Left lobe of liver (tissue), 2 donors: ENCODE data around the gene FCN1. TPM values are rescaled to one million over a fixed set of nuclear protein-coding genes. Genes with fewer than 3 reads are reported as not detected.
"Not testable (repeated sequence)": the region's sequence is repeated elsewhere in the genome, so short reads cannot be mapped to it uniquely, and the experiment has no call there.

ENCODE experiments used
- ATAC-seq: fragments of 200-7000 bp; cut with Tn5 transposase; one replicate; pipeline ENCODE4 v1.9.1; 2020; ENCODE audit warnings: mild to moderate bottlenecking, moderate library complexity
- DNase-seq: peaks from one replicate; pipeline ENCODE4 v3.0.0-alpha.2; 2020; ENCODE audit warnings: low spot score
- total RNA-seq: library from RNA; stranded (reverse); gene quantifications from one replicate; pipeline ENCODE4 v1.2.1, GENCODE V29; 2021
- donor health status: DM: no; HTN: no; CAD: no; lungs with moderate emphysema.
- donor health status: DM: no; HTN: yes; CAD: no.

Gene FCN1
- total RNA-seq = 0.93 TPM

DNA sequence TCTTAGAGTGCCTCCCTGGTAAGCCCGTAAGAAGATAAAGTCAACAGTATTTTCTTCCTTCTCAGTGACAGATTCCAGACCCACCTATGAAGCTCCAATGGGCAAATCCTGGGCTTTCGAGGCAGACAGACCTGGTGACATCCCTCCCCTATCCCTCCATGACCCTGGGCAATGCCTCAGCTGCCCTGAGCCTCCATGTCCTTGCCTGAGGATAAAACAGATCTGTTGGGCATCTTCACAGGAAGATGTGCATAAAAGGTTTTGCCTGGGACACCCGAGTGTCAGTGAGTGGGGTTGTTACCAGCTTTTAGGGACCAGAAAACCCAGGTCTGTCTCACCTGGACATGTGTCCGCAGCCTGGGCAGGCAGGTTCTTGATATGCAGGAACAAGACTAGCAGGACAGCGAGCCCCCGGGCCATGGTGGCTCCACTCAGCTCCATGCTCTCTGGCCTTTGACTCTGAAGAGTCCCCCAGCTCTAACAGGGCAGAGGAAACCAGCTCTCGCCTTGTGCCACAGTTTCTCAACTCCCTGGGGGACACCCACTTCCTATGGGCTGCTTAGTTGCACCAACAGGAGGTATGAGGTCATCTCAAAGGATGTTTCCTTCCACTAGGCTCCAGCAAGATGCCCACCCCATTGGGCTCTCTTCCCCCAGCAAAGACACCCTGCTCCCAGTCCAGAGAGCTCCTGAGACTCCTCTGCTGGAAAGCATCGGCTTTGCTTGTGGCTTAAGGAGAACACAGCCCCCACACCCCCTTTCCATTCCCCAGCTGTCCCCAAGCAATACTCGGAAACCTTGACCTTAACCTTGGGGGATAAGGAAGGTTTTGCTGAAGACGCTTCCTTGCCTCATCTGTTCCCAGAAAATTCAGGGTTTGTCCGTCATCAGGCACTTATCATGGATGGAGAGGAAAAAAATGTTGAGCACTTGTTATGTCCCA lies at the start of gene FCN1:
Gene FCN1, minus strand, starts transcription at position 482 of the 943 bp plus-strand sequence. Its CDS starts 41 bp downstream, at position 441.
- DNase-seq (peak; percentile 46), ATAC-seq (peak; percentile 19)

DNA sequence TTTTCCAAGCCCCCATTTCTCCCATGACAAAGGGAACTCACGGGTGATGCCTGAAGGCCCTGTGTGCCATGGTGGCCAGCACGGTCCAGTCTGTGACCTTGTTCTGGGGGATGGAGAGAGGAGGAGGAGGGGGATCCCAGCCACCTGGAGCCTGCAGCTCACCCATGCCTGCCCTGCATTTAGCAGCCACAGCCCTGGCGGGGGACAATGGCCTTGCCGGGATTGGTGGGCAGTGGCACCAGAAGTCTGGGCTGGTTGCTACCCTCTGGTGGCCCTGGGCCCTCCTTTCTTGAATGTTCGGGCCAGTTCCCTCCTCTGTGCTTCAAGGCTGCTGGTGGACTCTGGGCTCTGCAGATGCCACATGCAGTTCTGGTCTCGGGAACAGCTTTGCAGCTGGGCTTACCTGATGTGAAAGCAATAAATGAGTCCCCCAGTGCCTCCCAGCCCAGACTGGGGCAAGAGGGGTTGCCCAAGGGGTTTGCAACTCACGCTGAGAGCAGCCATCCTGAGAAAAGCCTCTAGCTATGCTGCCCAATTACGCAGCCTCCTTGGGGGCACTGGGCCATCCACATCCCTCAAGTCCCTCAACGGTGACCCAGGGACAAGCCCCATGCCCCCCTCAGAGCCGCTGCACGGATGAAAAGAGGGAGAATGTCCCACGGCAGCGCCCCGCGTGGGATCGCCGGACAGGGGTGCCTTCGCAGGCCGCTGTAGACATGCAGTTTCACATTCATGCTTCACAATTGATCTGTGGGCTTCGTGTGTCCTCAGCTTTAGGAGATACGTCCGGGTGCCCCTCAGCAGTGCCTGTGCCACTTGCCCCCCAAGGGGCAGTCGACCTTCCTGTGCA lies 49.2 kb upstream of the FCN1 start:
- DNase-seq (peak; percentile 43), ATAC-seq (no peak)

DNA sequence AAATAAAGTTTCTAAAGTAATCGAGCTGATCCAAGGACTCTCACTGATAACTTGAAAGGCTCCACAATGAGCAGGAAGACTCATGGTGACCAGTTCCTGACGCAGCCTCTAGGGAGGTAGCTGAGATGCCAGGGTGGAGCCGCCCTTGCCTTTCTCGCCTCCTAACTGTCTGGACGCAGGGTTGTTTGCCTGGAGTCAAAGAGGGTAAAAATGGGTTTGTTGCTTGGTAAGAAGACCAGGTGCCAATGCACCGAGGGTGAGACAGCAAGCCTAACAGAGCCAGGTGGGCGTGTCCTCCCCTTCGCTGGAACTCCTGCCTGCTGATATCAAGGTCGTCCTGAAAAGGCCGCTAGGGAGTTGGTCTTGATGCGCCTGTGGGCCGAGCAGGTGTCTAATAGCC lies 48.6 kb upstream of the FCN1 start:
- DNase-seq = peak; percentile 36
- no peak for ATAC-seq

DNA sequence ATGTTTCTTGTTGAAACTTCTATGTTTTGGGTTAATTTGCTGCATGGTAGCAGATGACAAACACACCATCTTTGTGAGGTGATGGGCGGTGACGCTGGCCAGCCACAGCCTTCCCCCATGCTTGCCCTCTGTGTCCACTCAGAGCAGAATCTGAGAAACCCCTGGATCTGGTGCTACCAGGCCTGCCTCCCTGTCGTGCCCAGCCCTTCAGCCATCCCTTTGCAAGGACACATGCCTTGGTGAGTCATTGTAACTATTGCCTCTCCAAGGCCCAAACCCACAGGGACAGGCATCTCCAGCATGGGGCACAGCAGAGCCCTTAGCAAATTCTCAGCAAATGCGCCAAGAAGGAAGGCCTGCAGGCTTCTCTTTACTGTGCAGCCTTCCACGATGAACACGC lies 48.1 kb upstream of the FCN1 start:
- ATAC-seq = no peak
- peak; percentile 30 for DNase-seq

DNA sequence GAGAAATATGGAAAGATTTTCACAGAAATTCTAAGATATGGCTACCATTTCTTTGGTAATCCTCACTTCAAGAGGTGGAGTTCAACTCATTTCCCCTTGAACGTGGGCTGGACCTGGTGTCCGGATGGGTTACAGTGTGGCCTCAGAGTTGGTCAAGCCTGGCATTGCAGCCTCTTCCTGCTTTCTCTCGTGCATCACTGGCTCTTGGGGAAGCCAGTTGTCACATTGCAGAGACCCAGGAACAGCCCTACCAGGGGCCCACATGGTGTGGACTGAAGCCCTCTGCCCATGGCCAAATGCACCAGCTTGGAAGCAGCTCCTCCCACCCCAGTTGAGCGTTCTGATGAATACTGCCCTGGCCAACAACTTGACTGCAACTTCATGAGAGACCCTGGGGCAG lies 47.7 kb upstream of the FCN1 start:
- DNase-seq (peak; percentile 35), ATAC-seq (no peak)

DNA sequence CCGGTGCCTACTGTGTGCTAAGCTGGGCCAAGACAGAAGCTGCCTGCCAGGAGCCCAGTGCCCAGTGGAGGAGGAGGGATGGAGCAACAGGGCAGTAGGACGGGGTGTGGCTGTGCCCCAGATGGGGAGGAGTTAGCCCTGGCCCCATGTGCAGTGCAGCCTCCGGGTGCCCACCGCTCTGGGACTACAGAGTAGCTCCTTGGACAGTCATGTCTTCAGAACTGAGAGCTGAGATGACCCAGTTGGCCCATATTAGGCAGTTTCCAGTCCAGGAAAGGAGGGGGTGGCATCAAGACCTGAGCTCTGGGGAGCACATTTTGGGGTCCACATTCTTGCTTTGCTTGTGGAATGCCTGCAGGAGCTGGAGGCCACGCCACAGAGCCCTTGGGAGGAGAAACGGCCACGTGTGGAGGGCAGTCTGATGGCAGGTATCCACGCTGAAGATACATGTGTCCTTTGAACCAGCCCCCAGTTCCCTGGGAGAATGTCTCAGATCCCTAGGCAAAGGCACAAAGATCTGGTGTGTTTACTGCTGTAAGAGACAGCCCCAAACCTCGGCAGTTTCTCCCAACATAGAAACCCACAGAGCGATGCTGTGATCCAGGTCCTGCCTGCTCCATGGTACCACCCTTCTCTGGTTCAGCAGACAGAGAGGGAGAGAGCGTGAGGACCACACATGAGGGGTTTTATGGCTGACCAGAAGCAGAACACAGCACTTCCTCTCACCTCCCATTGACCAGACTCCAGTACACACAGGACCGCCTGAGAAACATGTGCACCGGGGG lies 46.8 kb upstream of the FCN1 start:
- no peak for ATAC-seq
- DNase-seq = peak; percentile 26

DNA sequence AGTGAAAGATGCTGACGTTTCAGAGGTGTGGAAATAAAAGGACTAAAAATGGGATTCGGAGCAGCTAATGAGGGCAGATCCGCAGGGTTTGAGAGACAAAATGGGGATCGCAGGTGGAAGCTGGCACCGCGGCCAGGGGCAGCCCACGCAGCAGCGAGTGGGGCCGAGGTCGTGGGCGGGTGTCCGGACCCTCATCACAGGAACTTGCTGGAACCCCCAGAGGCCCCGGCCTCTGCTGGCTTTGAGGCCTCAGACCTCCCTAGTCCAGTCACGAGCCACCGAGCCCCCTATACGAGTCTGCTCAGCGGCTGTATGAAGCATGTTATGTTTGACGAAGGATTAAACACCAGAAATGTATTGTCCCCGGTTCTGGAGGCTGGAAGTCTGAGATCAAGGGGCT lies 45.8 kb upstream of the FCN1 start:
- ATAC-seq (no peak), DNase-seq (peak; percentile 30)

DNA sequence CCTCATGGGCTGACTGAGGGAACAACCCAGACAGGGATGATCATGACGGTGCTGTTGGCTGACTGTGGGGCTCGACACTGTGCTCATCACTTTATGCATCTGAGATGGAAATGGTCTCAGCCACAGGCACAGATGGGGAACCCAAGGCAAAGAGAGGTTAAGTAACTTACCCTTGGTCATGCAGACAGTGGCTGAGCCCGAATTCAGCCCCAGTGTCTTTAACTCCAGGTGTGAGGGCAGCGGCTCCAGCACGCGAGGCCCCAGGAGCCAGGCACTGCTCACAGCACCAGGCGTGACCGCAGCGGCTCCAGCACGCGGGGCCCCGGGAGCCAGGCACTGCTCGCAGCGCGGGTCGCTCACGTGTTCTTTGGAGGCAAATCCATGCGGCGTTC lies 45.3 kb upstream of the FCN1 start:
- peak; percentile 35 for DNase-seq
- no peak for ATAC-seq

DNA sequence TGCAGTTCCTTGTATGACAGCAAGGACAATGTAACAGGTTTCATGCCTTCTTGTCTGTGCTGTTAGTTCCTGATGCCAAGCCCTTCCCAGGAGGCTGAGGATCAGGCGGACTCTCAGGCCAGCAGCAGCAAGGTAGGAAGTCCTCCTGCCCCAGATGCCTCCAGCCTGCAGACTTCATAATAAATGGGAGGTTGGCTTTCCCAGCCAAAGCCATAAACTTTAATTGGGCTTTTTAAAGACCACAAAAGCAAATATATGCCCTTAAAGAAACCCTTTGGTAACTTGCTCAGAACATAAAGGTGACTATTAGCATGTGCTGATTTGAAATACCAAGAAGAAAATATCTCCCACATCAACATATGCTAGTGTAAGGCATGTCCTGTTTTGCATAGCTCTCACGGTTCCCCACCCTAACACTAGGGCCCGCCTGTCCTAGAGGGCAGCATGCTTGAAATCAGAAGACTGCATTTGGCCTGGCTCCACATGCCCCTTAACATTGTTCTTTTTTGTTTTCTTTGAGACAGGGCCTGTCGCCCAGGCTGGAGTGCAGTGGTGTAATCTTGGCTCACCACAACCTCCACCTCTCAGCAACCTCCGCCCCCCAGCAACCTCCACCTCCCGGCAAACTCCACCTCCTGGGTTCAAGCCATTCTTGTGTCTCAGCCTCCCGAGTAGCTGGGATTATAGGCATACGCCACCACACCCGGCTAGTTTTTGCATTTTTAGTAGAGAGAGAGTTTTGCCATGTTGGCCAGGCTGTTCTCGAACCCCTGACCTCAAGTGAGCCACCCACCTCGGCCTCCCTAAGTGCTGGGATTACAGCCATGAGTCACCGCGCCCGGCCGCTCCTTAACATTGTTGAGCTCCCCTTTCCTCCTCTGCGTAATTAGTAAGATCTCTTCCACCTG lies 44.6 kb upstream of the FCN1 start:
- DNase-seq = peak; percentile 35

DNA sequence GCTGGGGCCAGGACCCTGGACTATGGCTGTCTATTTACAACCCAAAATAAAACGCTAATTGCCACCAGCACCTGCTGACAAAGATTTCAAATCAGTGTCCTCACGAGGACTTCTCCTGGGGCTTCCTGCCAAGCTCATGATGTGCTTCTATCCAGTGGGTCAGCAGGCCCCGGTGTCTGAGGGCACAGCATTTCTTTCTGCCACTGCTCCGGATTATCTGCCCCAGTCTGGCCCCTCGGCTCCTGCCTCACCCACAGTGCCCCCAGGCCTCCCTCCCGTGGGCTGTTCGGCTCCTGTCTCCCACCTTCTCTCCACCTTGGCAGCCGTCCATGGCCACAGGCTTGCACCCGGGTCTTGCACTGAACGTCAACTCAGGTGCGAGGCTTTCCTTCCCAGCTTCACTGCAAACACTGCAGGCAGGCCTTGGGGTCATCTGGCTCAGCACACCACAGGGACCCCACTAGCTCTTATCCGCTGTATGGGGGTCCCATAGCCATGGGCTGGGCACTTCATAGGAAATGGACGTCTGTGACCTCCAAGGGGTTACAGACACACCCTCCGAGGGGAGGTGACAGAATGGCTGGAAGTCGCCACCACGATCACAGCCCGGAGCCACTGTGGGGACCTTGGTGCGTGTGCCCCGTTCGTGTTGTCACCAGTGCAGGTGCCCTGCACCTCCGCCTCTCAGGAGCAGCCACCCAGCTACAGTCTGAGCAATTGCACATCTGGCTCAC lies 43.8 kb upstream of the FCN1 start:
- no peak for ATAC-seq
- peak; percentile 44 for DNase-seq

More for the DNA sequence above, 44.6 kb upstream of the FCN1 start:
- ATAC-seq = no peak

DNA sequence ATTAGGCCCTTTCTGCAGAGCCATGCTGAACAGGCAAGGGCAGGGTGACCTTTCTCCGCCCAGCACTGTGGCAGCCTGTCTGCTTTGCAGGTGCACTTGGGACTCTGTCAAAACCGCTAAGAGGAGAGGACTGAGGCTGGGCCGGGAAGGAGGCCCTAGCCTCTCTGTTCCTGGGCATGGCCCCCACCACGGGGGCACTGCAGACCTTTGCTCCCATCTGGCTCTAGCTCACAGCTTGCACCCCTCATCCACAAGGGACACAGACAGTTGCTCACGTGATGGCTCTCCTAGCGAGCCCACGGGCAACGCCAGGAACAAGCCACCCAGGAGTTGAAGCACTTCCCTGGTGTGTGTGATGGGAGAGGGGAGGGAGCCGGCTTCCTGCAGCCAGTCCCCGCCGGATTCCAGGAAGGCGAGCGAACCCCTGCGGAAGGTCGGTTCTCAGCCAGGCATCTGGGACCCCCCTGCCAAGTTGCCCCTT lies 43.0 kb upstream of the FCN1 start:
- ATAC-seq = no peak

DNA sequence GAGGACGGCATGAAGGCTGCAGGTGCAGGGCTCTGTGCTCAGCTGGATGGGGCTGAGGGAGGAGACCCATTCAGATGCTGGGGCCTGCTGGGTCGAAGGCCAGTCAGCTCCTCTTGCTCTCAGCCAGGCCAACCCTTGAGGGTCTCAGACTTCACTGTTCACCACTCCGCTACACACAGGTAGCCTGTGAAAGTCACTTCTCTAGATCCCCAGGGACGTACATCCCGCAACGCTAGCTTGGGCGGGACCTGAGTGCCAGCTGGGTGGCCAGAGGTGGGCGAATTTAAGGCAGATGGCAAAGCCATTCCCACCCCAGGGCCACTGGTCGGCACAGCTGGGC lies 42.2 kb upstream of the FCN1 start:
- DNase-seq (no peak), ATAC-seq (no peak)

More for the DNA sequence above, 43.0 kb upstream of the FCN1 start:
- peak; percentile 24 for DNase-seq

DNA sequence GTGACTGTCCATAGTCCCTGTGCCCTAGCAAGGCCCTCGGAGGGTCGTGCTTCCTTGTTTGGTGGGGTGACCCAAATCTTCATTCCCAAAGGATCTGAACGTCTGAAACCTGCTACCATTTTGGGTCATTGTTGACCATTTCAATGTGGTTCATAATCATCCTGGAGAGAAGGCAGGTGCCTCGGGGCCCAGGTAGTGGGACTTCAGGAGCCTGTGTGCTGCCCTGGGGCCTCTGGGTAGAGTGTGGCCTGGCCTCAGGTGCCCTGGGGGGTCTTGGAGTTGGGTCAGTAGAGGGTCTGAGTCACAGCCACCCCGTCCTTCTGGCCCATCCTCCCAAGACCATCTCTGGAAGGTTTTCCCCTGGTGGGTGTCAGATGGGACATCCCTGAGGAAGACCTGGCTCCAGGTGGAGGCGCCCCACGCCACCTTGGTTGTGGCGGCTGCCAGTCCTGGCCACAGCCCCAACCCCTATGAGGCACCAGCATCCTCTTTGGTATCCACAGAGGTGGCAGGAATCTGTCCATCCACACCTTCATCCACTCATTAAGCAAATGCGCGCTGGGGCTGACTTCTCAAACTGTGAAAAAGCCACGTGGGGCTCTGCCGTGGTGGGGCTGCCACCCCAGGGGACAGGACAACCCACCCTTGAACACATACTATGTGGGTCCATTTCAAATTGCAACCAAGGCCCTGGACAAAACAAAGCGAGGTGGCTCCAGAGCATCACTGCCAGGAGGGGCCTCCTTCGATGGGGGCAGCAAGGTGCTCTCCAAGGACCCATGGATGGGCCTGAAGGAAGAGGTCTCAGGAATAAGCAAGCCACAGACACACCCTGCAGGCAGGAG lies 41.6 kb upstream of the FCN1 start:
- ATAC-seq = no peak
- DNase-seq = no peak

DNA sequence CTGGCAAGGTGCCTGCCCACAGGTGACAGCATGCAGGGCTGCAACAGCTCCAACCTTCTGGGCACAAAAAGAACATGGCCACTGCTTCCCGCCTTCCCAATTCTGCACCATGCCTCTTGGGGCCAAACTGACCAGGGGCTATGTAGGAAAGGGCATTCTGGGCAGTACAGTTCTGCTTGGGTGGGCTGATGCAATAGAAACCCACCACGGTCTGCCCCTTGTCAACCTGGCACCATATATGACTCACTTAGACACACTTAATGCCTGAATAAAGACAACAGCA lies 40.2 kb upstream of the FCN1 start:
- ATAC-seq (no peak), DNase-seq (no peak)

DNA sequence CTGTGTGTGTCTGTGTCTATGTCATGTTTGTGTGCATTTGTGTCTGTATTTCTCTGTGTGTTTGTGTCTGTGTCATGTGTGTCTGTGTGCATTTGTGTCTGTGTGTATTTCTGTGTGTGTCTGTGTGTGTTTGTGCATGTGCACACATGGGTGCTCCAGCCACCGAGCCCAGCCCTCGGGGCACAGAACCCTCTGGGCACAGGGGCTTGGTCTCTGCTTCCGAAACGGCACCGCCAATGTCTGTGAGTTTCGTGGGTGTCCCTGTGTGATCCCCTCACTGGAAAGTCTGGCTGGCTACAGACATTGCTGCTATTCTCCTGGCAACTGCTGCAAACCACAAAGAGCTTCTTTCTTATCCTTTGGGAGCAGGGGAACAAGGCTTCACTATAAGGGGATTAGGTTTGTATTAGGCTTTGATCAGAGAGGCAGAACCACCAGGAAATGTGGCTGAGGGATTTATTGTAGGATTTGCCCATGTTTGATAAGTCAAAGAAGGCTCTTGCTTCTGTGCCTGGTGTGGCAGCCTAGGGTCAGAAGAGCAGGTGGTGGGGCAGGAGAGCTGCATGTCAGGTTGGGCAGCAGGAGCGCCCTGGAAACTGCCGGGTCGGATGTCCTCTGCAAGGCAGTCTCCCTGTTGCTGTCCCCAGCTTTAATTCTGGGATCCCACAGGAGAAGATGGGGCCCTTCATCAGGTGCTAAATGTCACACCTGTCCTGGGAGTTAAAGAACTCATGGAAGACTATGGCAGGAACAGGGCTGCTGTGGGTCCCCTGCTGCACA lies 39.6 kb upstream of the FCN1 start:
- DNase-seq (peak; percentile 15), ATAC-seq (no peak)

DNA sequence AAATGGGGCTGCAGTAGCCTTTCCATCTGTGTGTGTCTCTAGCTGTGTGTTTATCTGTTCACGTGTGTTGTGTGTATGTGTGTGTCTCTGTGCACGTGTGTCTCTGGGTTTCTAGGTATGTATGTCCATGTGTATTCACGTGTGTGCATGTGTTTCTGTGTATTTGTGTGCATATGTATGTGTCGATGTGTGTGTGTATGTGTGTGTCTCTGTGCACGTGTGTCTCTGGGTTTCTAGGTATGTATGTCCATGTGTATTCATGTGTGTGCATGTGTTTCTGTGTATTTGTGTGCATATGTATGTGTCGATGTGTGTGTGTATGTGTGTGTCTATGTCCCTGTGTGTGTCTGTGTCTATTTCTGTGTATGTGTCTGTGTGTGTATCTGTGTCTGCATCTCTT lies 38.7 kb upstream of the FCN1 start:
- not testable (repeated sequence) for DNase-seq, ATAC-seq

DNA sequence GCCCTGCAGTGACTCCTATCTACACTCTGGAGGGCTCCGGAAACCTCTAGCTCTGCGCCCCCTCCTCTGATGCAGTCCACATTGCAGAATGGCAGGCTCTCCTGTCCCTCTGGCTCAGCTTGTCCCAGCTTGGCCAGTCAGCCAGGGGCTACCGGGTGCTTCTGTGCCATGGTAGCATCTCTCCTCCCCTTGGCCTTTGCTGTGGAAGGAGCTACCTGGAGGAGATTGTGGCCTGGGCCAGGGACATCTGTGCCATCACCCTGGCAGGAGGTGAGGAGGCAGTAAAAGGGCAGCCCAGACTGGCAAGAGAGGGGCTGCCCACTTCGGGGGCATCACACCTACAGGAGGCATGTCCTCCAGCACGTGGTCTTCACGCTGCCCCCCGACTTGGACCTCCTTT lies 38.1 kb upstream of the FCN1 start:
- ATAC-seq (no peak), DNase-seq (no peak)

DNA sequence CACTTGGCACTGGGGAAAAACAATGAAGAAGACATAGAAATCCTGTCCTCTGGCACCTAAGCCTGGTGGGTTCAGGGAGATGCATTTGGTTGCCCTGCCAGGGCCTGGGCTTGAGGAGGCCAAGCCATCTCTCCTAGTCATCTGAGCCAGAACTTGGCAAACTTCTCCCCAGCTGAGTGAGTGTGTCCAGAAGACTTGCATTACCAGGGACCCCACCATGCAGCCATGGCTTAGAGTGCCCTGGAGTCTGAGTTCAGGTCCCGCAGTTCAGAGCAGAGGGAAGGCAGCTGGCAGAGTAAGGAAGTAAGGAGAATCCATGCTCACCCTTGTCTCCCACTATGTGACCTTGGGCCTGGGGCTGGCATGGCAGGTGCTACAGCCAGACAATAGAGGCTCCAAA lies 37.4 kb upstream of the FCN1 start:
- DNase-seq (no peak), ATAC-seq (no peak)
